ENCODE measurements around the gene DIAPH2.

DNA sequence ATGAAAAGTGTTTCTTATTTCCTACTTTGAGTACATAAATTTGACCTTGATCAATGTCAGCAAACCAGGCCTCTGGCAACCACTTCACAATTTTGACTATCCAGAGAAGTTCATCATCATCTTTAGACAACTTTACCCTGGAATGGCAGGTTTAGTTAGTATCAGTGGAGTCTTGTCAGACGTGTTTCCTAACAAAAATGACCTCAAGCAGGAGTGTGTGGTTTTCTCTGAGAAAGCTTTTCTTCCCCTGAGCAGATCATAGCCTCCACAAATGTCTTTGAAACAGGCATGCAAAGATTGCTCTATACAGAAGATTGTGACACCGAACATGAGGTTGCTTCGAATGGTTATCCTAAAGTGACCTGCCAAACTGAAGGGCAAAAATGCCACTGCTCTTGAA is 841.3 kb downstream of the DIAPH2 start:
- TF ChIP-seq, protein P1, sequence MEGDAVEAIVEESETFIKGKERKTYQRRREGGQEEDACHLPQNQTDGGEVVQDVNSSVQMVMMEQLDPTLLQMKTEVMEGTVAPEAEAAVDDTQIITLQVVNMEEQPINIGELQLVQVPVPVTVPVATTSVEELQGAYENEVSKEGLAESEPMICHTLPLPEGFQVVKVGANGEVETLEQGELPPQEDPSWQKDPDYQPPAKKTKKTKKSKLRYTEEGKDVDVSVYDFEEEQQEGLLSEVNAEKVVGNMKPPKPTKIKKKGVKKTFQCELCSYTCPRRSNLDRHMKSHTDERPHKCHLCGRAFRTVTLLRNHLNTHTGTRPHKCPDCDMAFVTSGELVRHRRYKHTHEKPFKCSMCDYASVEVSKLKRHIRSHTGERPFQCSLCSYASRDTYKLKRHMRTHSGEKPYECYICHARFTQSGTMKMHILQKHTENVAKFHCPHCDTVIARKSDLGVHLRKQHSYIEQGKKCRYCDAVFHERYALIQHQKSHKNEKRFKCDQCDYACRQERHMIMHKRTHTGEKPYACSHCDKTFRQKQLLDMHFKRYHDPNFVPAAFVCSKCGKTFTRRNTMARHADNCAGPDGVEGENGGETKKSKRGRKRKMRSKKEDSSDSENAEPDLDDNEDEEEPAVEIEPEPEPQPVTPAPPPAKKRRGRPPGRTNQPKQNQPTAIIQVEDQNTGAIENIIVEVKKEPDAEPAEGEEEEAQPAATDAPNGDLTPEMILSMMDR (IDR thresholded peaks at IDR 0.05; ENCODE audit: low read depth, low read length, poor library complexity, severe bottlenecking): no peak
- TF ChIP-seq EZH2phosphoT487 (IDR thresholded peaks at IDR 0.05; ENCODE audit: borderline replicate concordance, low read length): no peak

All from DOHH2 (cell line).